ENCODE results near the gene SFXN5. TPM values are rescaled to one million over a fixed set of nuclear protein-coding genes. Genes with fewer than 3 reads are reported as not detected.

The SFXN5 gene
- total and polyA plus RNA-seq, 2 donors (not counting 3 experiments of a cell fraction or from before 2014, with no cell fraction given) = 18.7 to 28.6 TPM

- no peaks in the 10 kb centered on the region for H3K27me3 ChIP-seq (ENCODE audit: control insufficient read depth in 2 of 2, insufficient read depth in 2 of 2, low read length in 2 of 2)
- no peak overlapping the region for H2AFZ ChIP-seq (ENCODE audit: low read depth, low read length)
- peaks cover 3 to 17% of the 10 kb centered on the region in 2 experiments for H3K36me3 ChIP-seq (ENCODE audit: control insufficient read depth in 2 of 2, extremely low read depth in 1 of 2, insufficient read depth in 2 of 2, low read length in 2 of 2)
- no peak overlapping the region for H3K4me2 ChIP-seq (ENCODE audit: insufficient read depth, low read length)
- TF ChIP-seq MYC (IDR thresholded peaks at IDR 0.05; ENCODE audit: low read depth, low read length) = no peak
- no peak for TF ChIP-seq MAX (IDR thresholded peaks at IDR 0.05; ENCODE audit: insufficient read depth, insufficient read length)
- no peak for TF ChIP-seq JUN (IDR thresholded peaks at IDR 0.05; ENCODE audit: borderline replicate concordance, insufficient read depth, insufficient read length, low read depth)
- TF ChIP-seq GATA2 (IDR thresholded peaks at IDR 0.05; ENCODE audit: insufficient read depth, insufficient read length, low read depth, low read length) = no peak
- no peak for TF ChIP-seq POLR2AphosphoS5 (IDR thresholded peaks at IDR 0.05; ENCODE audit: insufficient read depth, low read depth, low read length)
- TF ChIP-seq CTCF (IDR thresholded peaks at IDR 0.05; ENCODE audit: extremely low read depth in 1 of 2, insufficient read depth in 1 of 2, low read depth in 1 of 2, low read length in 2 of 2) = no peak
- no peak for TF ChIP-seq POLR2A (IDR thresholded peaks at IDR 0.05; ENCODE audit: low read depth, low read length)
- no peak for TF ChIP-seq FOS (IDR thresholded peaks at IDR 0.05; ENCODE audit: borderline replicate concordance, insufficient read depth, low read length)
- TF ChIP-seq EZH2 (IDR thresholded peaks at IDR 0.05; ENCODE audit: borderline replicate concordance, low read depth, low read length, severe bottlenecking) = no peak
- no peak for FAIRE-seq
- no peaks in the 10 kb centered on the region for H3K9me3 ChIP-seq (replicated peaks; ENCODE audit: control insufficient read depth, insufficient read depth, low read length)
- intact Hi-C loops (cut with micrococcal nuclease) (no loop called here), dilution Hi-C loops (cut with MboI; ENCODE audit: extremely low pct_ligation_motif_present, low sequenced_read_pairs) (no loop called here)
- H3K9ac ChIP-seq (replicated peaks; ENCODE audit: extremely low read depth, insufficient read depth, low read length) = no peak overlapping the region
- H4K20me1 ChIP-seq (replicated peaks; ENCODE audit: control insufficient read depth, extremely low read depth, insufficient read depth, low read length) = no peaks in the 10 kb centered on the region
- CTCF ChIA-PET = interaction anchor here (1.0 to 2.2 kb wide), 4 partner anchors 80 to 181 kb away, joined by 3 to 7 read pairs (median 6); no protein-coding TSS in a partner anchor
- H3K9me1 ChIP-seq (replicated peaks; ENCODE audit: control insufficient read depth, extremely low read depth, insufficient read depth, low read length) = no peaks in the 10 kb centered on the region
- peaks cover 12% of the 10 kb centered on the region for H3K4me1 ChIP-seq (ENCODE audit: control insufficient read depth, extremely low read depth, insufficient read depth, low read length)
- no peak for DNase-seq (ENCODE audit: low read depth, low spot score)
- POLR2A ChIA-PET = no interaction called here
- H3K27ac ChIP-seq (ENCODE audit: insufficient read depth, low read depth, low read length) = no peak overlapping the region
- no TSS peak for BruUV-seq (replicated peaks)
- H3K4me3 ChIP-seq (replicated peaks in 1 of 3; ENCODE audit: insufficient read depth in 1 of 3, low read depth in 1 of 3, low read length in 3 of 3) = no peak overlapping the region
- peaks cover 14% of the 10 kb centered on the region for H3K79me2 ChIP-seq (ENCODE audit: control insufficient read depth, insufficient read depth, low read length)
Measured at GRCh38 chr2:73074110-73075069, 2.9 kb upstream of the SFXN5 start.
